Amniotic stem cell (primary cell): ENCODE data around the gene PDE6H.

Experiments
- DNase-seq: peaks from one replicate; lab custom pipeline; 2025; lab: John Stamatoyannopoulos, UW

Gene PDE6H

DNA sequence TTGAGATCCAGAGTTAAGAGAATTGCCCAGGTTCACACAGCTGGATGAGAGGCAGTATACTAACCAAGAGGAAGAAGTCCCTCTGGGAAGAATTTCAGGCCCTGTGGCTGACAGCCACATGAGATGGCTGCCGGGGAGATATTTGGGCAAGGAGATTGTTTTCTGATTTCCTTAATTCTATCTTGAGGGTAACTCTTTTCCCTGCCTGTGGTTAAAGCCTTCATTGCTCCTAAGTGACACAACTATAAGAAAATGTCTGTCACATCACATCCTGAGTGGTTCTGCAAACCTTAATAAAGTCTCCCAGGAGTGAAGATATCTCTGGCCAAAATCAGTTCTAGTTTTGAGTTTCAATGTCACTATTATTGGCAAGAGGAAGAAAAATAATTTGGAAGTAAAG lies 21.0 kb upstream of the PDE6H start:
- DNase-seq, result no peak

DNA sequence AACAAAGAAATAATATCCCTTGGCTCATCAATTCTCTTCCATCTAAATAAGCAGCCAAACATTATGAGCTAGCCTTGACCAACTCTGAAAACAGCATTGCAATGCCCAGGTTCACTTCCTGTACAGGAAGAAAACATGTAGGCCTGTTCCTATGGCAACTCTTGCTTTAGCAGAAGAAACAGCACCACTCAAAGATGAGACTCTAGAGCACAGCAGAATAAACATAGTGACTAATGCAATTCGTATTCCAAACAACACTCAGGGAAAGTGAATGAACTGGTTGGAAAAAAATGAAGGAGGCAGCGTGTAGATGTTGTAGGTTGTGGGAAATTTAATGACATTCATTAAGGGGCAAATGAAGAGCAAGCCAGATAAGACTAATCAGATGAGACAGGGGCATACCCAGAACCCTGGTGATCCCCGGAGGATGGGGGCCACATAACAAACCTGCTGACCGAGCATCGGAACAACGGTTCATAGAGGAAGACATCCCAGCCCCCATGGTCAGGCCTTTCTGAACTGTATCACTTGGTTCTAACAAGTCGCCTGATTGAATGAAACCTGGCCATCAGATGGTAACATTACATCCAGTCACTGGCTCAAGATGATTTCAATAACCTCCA lies 20.4 kb upstream of the PDE6H start:
- peak; percentile 93 for DNase-seq

DNA sequence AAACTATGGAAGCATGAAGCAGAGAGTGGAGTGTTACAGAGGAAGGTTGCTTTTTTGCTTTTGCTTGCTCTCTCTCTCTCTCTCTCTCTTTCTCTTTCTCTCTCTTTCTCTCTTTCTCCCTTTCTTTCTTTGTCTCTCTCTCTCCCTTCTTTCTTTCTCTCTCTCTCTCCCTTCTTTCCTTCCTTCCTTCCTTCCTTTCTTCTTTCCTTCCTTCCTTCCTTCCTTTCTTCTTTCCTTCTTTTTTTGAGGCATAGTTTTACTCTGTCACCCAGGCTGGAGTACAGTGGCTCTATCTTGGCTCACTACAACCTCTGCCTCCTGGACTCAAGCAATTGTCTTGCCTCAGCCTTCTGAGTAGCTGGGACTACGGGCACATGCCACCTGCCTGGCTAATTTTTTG lies 19.1 kb upstream of the PDE6H start:
- DNase-seq, result no peak

DNA sequence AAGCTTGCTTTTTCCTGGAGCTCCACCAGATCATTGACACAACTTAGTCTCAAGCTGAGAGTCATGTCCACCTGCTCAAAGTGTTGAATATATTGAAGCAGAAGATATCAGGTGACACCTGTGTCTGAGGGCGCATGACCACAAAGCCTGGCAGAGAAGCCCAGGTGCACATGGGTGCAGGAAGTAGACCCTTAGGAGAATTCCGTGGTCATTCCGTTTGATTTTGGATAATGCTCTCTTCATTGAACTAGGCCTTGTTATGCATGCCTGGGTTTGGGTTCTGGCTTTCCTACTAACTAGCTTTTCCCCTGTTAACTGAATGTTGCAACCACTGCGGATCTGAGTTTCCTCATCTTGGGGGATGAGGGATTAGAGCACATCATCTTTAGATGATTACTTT lies 18.6 kb upstream of the PDE6H start:
- DNase-seq, result no peak

DNA sequence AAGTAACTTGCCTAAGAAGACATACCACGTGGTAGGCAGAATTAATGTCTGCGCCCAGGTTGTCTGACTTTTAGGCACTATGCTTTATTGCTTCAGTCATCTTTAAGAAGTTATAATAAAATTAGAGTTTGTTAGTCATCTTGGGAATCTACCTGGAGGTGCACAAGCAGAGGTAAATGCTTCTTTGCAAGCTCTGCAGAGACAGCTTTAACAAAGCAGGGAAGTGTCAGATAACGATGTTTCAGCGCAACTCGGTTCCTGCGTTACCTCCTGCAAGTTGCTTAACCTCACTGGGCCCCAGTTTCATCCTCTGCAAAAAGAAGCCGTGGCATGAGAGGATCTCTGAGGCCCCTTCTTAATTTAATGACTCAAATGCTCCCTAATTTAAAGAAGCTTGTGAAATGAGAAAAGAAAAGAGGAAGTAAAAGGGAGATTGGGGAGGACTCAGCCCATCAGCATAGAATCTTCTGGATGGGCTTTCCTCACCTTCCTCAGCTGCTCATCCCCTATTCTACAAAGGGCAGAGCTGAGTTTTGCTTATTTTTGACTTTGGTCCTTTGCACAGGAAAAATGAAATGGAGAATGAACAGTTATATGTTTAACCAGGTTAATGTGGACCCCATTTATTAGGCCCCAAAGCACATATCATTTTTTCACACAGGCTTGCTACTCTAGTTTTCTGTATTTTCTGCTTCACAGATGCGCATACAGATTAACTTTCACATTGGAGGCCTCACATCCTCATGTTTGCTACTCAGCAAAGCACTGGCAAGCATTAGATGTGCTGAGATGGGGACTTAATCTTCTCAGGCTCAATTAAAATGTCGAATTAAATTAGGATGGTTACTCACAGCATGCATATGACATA lies 16.6 kb upstream of the PDE6H start:
- DNase-seq, result no peak

DNA sequence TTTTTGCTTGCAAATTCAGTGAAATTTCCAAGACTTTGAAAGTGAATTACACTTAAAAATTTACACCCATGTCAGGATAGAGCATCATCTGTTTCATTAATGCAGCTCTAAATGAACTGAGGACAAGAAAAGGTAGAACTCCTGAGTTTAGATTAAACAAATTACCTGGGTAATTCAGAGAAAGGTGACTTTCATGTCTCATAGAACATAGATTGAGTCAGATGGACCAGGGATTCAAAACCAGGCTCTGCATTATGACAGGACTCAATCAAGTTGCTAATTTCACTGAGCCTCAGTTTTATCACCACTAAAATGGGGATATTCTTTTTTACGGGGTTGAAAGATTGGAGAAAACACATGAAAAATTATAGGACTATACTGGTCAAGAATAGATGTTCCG lies 15.9 kb upstream of the PDE6H start:
- DNase-seq, result no peak

DNA sequence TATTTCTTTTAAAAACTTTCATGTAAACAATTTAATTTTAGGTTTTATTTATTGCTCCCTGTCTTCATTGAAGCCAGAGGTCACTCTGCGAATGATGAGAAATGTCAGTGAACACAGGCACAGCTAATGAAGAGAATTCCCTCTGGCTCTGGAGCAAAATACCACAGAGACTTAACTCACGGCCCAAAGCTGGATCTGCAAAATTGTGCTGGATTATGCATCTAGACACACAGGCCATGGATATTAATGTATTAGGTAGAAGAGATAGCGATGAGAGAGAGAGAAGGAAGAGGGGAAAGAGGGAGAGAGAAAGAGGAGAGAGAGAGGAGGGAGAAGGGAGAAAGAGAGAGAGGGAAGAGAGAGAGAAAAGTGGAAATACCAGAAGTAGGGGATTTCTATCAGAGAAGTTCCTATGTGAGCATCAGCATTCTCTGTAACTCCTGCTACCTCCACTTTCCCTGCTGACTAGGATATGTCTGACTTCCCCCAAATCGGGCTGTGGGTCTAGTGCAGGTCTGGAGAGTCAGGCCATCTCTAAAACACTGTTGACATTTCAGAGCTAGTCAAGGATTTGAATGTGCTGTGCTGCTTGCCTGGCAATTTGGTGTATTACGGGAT lies 15.2 kb upstream of the PDE6H start:
- DNase-seq, result no peak

DNA sequence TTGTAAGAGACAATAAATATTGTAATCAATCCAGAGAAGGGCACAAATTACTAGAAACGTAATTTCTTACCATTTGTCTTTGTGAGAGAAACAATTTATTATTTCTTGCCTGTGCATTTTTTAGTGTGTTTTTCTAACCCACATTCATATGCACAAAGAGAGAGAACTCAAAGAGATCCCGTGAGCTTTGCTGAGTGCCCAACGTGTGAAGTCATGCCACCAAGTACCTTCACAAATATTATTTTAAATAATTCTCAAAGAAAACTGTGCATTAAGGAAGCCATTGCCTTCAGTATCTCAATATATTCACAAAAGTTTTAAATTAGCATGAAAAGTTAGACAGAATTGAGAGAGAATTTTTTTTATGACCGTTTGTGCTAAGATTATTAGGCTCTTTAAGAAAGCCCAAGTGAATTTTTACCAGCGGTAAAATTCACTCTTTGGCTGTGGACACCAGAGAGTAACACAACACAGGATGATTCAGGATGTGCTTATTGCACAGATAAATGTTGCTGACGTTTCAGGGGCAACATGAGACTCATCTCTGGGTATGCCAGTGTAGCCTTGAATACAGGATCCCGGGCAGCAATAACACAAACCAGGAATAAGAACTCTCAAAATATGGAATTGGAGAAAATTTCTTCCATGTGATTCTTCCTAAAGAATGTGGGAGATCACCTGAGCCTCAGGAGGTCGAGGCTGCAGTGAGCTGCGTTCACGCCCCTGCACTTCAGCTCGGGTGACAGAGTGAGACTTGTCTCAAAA lies 14.3 kb upstream of the PDE6H start:
- no peak for DNase-seq

DNA sequence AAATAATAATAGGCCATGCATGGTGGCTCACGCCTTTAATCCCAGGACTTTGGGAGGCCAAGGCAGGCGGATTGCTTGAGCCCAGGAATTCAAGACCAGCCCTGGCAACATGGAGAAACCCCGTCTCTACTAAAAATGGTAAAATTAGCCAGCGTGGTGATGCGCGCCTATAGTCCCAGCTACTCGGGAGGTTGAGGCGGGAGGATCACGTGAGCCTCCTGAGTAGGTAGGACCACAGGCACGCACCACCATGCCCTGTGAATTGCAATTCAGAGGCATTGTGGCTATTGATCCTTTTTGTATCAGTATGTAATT lies 13.8 kb upstream of the PDE6H start:
- DNase-seq, result no peak

DNA sequence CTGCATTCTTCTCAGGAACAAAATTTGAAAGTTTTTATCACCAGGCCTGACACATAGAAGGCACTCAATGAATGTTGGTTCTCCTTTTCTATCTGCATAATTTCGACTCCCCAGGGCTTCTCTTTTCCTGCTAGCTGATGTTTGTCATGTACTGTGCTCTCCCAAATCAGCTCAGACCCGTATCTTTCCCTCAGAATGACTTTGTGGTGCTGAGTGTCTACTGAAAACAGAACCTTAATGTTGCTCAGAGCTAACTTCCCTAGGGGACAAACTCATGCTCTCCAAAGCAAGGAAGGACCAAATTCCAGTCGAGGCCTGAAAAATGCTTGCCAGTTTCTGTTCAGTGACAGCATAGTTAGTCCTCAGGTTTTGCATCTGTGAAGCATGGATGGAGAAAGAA lies 13.4 kb upstream of the PDE6H start:
- no peak for DNase-seq

DNA sequence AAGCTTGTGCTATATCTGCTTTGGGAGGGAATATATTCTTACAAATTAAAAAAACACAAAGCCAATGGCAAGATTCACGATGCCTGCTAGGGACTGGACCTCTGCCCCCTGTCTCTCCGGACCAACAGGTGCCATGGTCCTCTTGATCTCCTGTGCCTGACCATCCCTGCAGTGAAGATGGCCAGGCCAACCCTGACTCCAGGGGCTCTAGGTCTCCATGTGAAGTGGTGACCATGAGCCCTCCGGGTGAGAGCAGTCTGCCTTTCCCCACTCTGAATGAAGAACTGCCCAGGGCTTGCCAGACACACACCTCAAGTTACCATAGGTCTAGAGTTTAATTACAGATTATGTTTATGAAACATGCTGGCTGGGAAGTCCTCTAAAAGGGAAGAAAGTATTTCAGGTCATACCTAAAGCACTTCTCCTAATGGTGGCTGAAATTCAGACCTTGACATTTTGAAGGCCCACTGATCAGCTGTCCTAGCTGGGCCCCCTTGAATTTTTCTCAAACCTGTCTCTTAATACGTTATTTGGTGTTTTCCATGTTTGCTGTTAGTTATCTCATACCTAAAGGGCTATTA lies 12.8 kb upstream of the PDE6H start:
- DNase-seq, result no peak

DNA sequence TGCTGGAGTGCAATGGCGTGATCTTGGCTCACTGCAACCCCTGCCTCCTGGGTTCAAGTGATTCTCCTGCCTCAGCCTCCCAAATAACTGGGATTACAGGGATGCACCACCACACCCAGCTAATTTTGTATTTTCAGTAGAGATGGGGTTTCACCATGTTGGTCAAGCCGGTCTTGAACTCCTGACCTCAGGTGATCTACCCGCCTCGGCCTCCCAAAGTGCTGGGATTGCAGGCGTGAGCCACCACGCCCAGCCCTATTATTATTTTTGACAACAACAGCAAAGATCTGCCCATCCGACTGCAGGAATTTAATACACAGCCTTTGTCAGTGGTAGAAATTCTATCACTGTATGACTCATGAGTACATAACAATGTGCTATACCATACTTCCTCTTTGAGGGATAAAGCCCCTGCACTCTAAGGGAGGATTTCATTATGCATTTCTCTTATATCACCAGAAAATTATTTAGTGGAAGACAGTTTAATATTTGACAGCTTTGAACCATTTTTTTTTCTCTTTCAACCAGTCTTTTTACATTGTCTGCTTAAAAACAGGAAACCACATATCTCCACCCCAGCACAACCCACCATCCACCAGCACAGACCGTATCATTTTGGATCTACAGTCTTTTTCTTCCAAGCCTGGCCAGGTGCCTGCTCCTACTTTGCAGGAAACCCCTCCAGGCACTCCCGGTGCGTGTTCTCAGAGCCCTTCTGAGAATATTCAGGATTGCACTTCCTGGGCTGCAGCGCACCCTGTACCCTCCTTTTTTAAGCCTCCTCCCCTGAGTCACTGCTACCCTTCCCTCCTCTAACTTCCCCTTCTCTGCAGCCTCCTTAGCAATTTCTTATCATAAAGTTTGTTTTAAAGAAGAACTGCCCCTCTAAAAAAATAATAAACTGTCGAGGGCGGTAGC lies 12.0 kb upstream of the PDE6H start:
- no peak for DNase-seq

DNA sequence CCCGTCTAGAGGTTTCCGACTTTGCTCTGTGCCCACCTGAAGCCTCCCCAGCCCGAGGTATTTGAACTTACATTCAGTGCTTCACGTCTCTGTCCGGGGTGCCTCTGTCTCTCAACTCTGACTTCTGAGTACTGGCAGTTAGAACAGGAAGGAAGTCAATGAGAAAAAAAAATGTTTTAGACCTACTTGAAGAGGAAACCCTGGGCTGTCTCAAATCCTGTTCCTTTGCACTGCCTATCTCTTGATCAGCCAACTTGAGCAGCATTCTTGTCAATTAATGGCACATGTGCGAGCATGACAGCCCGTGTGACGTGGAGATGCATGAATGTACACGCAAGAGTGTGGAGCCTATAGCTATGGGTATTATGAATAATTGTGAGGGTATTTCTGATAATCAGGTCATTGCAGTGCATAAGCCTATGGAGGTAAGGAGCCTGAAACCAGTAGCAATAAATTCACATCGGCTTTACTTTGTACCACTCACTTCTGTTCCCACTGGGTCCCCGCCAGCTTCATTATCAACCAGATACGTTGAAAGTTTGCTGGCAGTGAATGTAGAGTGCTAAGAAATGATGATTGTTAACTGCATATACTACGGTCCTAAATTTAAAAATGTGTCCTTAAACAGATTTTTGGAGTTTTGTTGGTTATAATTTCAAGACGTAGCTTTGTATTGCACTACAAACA lies 11.2 kb upstream of the PDE6H start, which contains the start of gene ARHGDIB:
Gene ARHGDIB, minus strand, starts transcription at position 136 of the 687 bp plus-strand sequence. CDS start 10,889 bp downstream, outside the sequence.
- no peak for DNase-seq

DNA sequence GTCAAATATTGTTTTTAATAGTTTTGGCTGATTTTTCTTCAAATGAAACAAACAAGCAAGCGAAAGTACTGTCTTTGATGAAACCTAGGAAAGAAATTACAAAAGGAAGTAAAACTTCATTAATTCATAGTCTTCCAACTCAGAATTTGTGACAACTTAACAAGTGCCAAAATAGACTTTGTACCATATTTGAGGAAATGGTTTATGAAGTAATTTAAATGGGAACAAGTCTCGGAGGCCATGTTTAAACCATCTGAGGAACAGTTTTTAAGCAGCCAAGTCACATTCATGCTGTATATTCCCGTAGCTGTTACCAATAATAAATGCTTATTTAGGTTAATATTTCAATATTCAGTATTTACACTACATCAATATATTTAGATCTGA lies 10.7 kb upstream of the PDE6H start:
- no peak for DNase-seq

DNA sequence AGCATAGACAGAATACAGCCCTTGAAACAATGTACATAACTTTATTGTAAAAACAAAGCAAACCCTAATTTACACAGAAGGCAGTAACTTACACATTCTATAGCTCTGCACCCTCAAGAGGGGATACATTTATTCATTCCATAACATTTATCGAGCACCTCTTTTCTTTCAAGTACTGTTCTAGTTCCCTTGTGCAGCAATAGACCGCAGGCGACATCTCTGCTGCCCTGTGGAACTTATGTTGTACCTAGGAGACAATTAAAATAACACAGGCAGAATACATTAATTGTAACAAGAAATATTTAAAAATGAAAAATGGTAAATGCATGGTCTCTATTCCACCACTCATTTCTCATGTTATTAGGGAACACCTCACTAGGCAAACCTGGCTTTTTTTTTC lies 10.0 kb upstream of the PDE6H start:
- no peak for DNase-seq

DNA sequence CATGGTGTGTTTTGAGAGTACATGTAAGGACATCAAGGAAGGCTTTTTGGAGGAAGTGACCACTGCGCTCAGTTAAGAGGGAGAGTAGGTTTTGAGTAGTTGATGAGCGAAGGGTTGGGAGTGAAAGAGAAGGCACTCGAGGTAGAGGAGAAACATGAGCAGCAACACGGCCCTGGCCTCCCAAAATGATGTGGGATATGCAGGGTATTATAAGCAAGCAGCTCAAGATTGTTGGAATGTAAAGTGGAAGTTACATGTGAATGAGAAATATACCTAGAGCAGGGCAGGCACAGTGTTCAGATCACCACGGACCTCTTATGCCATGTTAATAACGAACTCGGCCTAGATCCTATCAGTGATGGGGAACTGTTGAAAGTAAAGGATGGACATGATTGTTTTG lies 9.3 kb upstream of the PDE6H start:
- DNase-seq, result no peak

DNA sequence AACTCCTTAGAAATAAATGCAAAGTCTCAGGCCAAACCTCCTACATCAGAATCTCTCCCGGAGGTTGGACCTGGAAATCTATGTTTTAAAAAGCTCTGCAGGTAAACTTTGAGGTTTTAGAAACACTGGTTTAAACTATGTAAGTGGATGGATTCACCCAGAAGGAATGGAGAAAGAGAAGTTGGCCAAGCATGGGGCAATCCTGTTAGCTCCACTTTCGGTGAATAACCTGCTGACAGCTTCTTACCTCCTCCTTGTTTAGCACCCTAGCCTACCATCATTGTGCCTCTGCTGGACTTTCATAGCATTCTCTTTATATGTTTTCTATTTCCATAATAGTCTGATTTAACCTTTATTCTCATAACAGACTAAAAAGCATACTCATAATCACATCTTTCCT lies 8.4 kb upstream of the PDE6H start:
- DNase-seq, result no peak

DNA sequence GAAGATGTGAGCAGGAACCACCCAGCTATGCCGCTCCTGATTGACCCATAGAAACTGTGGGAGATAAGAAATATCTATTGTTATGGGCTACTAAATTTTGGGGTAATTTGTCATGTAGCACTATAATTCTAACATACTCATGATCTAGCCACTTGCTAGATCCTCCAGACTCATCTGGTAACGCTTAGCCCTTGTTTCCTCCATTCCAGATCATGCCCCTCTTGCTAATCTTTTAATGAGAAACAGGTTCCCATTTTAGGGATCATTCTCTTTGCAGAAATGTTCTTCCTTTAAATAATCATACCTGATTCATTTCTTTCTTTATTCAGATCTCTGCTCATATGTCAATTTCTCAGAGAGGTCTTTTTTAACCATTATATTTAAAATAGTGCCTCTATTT lies 7.6 kb upstream of the PDE6H start:
- no peak for DNase-seq

DNA sequence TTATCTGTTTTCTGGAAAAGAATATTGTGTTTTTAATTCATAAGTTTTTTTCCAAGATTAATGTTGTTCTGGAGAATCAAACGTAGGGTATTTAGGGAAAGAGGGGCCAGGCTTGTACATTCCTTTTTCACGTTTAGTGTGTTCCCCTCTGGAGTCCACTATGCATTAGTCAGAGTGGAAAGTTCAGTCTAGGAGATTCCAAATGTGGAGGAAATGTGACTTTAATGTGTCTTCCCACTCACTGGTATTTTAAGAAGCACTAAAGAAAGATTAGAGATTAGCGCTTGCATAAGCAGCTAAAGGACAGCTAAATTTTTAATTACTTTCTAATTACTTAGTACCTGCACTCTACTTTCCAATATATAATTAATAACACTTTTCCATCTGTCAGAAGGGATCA lies 4.4 kb upstream of the PDE6H start:
- DNase-seq, result no peak

DNA sequence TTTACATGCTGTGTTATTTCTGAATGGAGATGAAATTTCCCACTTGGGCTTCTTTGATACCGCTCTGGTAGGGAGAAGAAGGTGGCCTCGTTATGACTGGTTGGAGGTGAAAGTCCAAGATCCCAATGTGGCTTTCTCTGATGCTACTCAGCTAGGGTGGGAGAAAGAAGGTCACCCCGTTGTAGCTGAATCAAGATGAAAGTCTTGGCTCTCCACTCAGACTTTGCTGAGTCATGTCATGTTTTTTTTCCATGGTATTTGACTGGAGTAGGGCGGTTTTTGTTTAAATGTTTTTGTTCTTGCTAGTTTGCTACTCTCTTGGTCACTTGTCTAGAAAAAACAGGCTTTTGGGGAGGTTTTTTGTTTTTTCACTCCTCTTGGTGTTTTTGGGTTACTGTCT lies 2.4 kb upstream of the PDE6H start:
- no peak for DNase-seq

DNA sequence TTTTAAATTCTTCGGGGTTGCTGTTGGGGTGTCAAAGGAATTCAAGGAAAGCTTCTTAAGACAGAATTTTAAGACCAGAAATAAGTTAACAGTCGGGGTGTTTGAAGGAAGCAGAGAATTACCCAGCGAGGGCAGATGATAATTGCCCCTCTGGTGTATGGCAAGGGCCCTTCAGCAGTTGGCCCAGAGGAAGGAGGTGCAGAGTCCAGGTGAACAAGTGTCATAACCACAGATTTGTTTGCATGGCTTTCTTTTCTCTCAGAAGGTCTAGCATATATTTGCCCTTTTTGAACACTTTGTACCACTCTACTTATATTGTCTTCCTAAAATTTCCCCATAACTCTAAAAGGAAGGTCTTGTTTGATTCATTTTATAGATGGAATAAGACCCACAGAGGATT lies 1.8 kb downstream of the PDE6H start:
- DNase-seq, result no peak
